Caco-2 (cell line): ENCODE measurements around the gene CHAF1A. TPM values are rescaled to one million over a fixed set of nuclear protein-coding genes. Genes with fewer than 3 reads are reported as not detected.

Experiments used
- BruUV-seq: library from RNA; stranded (reverse); fragments of 400-500 nt; replicated peaks from 2 replicates; lab custom pipeline; 2021; lab: Mats Ljungman, UMichigan
- CTCF ChIA-PET: fragments of 300-600 bp; sonication (Branson Sonifier 250); formaldehyde crosslinking; loops from one replicate; lab custom pipeline; 2022; ENCODE audit warnings: antibody characterized with exemption; lab: Charles Lee
- POLR2A ChIA-PET: fragments of 300-600 bp; sonication (Branson Sonifier 250); formaldehyde crosslinking; loops from one replicate; lab custom pipeline; 2022; ENCODE audit warnings: antibody characterized with exemption; lab: Charles Lee
- DNase-seq, 2 experiments: peaks; one replicate each; pipeline versions ENCODE4 v3.0.0 to v3.0.0-alpha.2; 2020 to 2022
- H3K27me3 ChIP-seq: replicated peaks from 2 replicates; pipeline ENCODE4 v1.6.0; 2011; ENCODE audit warnings: low read length; ENCODE audit not compliant: control insufficient read depth, insufficient read depth
- H3K36me3 ChIP-seq: 2 replicates; pipeline ENCODE4 v1.5.1; 2011; ENCODE audit warnings: low read length; ENCODE audit not compliant: control insufficient read depth, insufficient read depth
- H3K4me1 ChIP-seq: fragments of 250-450 bp; sonication (Bioruptor Pico); 2 replicates; pipeline ENCODE4 v1.5.1; 2020; ENCODE audit warnings: mild to moderate bottlenecking
- H3K4me3 ChIP-seq: 2 replicates; pipeline ENCODE4 v1.5.1; 2011; ENCODE audit warnings: low read depth, mild to moderate bottlenecking, control low read depth, low read length
- H3K9me3 ChIP-seq: fragments of 250-450 bp; sonication (Bioruptor Pico); 2 replicates; pipeline ENCODE4 v1.5.1; 2020; ENCODE audit warnings: mild to moderate bottlenecking, moderate library complexity
- H3K27ac Mint-ChIP-seq: one replicate; pipeline ENCODE4 v1.8.0; 2022; ENCODE audit warnings: mixed read lengths; ENCODE audit not compliant: unreplicated experiment
- H3K27me3 Mint-ChIP-seq: one replicate; pipeline ENCODE4 v1.8.0; 2022; ENCODE audit warnings: mixed read lengths; ENCODE audit not compliant: insufficient read depth, unreplicated experiment
- H3K36me3 Mint-ChIP-seq: one replicate; pipeline ENCODE4 v1.8.0; 2022; ENCODE audit warnings: mild to moderate bottlenecking, mixed read lengths; ENCODE audit not compliant: insufficient read depth, unreplicated experiment
- H3K4me1 Mint-ChIP-seq: one replicate; pipeline ENCODE4 v1.8.0; 2022; ENCODE audit warnings: low read depth, mixed read lengths; ENCODE audit not compliant: unreplicated experiment
- H3K4me3 Mint-ChIP-seq: one replicate; pipeline ENCODE4 v1.8.0; 2022; ENCODE audit warnings: mild to moderate bottlenecking, moderate library complexity, mixed read lengths; ENCODE audit not compliant: unreplicated experiment
- H3K9me3 Mint-ChIP-seq: one replicate; pipeline ENCODE4 v1.8.0; 2022; ENCODE audit warnings: mixed read lengths; ENCODE audit not compliant: unreplicated experiment
- CTCF ChIP-seq, 2 experiments: fragments of 200-600 bp in 1 of 2; IDR thresholded peaks; 1 replicate in 1 of 2; 2 replicates in 1 of 2; pipeline versions ENCODE4 v1.5.1 to v1.8.0; 2011 to 2022; ENCODE audit warnings: antibody characterized with exemption in 1 of 2, control low read depth in 1 of 2, inconsistent platforms in 1 of 2, low read depth in 1 of 2, low read length in 1 of 2, mild to moderate bottlenecking in 1 of 2, moderate library complexity in 1 of 2; ENCODE audit not compliant: insufficient read depth in 1 of 2, severe bottlenecking in 1 of 2, unreplicated experiment in 1 of 2
- intact Hi-C: fragments of 100-400 bp; cut with micrococcal nuclease; formaldehyde crosslinking; loops from one replicate; pipeline ENCODE4 v1.10.0; 2022; ENCODE audit not compliant: unreplicated experiment
- total RNA-seq: library from RNA; stranded (reverse); gene quantifications from 2 replicates; pipeline ENCODE4 v1.2.3, GENCODE V29; 2022

The CHAF1A gene
- total RNA-seq, 1 experiment from 2014 or later: 63.1 TPM

GRCh38 chr19:4380254-4380727, 22.1 kb upstream of the CHAF1A start:
- peaks cover 16% of the 10 kb centered on the region for H3K4me1 Mint-ChIP-seq
- ChIA-PET POLR2A (no interaction called here), CTCF (interaction anchor here (1.3 kb wide), 1 partner anchor 20 kb away, joined by 7 read pairs; the partner anchor contains the start of gene SH3GL1)
- no peak for TF ChIP-seq CTCF (IDR thresholded peaks at IDR 0.05; ENCODE audit: insufficient read depth in 1 of 2, low read depth in 1 of 2, low read length in 1 of 2, severe bottlenecking in 1 of 2, unreplicated experiment in 1 of 2)
- no peak overlapping the region for H3K4me3 Mint-ChIP-seq
- BruUV-seq: no TSS peak
- Histone ChIP-seq H3K36me3 (no peaks in the 10 kb centered on the region), H3K4me3 (no peak overlapping the region), H3K4me1 (peaks cover 23% of the 10 kb centered on the region), H3K9me3 (no peaks in the 10 kb centered on the region), H3K27me3 (no peaks in the 10 kb centered on the region)
- H3K27ac Mint-ChIP-seq: no peak overlapping the region
- H3K36me3 Mint-ChIP-seq: peaks cover 45% of the 10 kb centered on the region
- DNase-seq: no peak
- H3K9me3 Mint-ChIP-seq: no peaks in the 10 kb centered on the region
- intact Hi-C loops: no loop called here
- H3K27me3 Mint-ChIP-seq: no peaks in the 10 kb centered on the region

GRCh38 chr19:4385291-4386040, 17.0 kb upstream of the CHAF1A start:
- Mint-ChIP-seq H3K36me3 (peaks cover 59% of the 10 kb centered on the region), H3K27me3 (no peaks in the 10 kb centered on the region), H3K9me3 (no peaks in the 10 kb centered on the region), H3K4me3 (no peak overlapping the region), H3K4me1 (peaks cover 13% of the 10 kb centered on the region), H3K27ac (no peak overlapping the region)
- no peaks in the 10 kb centered on the region for H3K27me3 ChIP-seq
- no peak overlapping the region for H3K4me3 ChIP-seq
- H3K9me3 ChIP-seq: no peaks in the 10 kb centered on the region
- peaks cover 3% of the 10 kb centered on the region for H3K36me3 ChIP-seq
- no TSS peak for BruUV-seq
- ChIA-PET POLR2A (no interaction called here), CTCF (interaction anchor here (0.6 kb wide), 1 partner anchor 15 kb away, joined by 3 read pairs; no protein-coding TSS in a partner anchor)
- no peak for TF ChIP-seq CTCF (IDR thresholded peaks at IDR 0.05; ENCODE audit: insufficient read depth in 1 of 2, low read depth in 1 of 2, low read length in 1 of 2, severe bottlenecking in 1 of 2, unreplicated experiment in 1 of 2)
- intact Hi-C loops: no loop called here
- no peak for DNase-seq
- H3K4me1 ChIP-seq: peaks cover 18% of the 10 kb centered on the region

- no peaks in the 10 kb centered on the region for H3K27me3 ChIP-seq
- no peak overlapping the region for H3K4me3 ChIP-seq
- no TSS peak for BruUV-seq
- H3K27me3 Mint-ChIP-seq: no peaks in the 10 kb centered on the region
- no peak overlapping the region for H3K27ac Mint-ChIP-seq
- H3K36me3 ChIP-seq: peaks cover 3% of the 10 kb centered on the region
- H3K4me1 ChIP-seq: peaks cover 24% of the 10 kb centered on the region
- peaks cover 19% of the 10 kb centered on the region for H3K4me1 Mint-ChIP-seq
- no peak overlapping the region for H3K4me3 Mint-ChIP-seq
- intact Hi-C loops: no loop called here
- no peak for TF ChIP-seq CTCF (IDR thresholded peaks at IDR 0.05; ENCODE audit: insufficient read depth in 1 of 2, low read depth in 1 of 2, low read length in 1 of 2, severe bottlenecking in 1 of 2, unreplicated experiment in 1 of 2)
- ChIA-PET POLR2A (no interaction called here), CTCF (interaction anchor here (0.7 kb wide), 1 partner anchor 14 kb away, joined by 5 read pairs; no protein-coding TSS in a partner anchor)
- DNase-seq: no peak
- H3K36me3 Mint-ChIP-seq: peaks cover 59% of the 10 kb centered on the region
- H3K9me3 ChIP-seq: no peaks in the 10 kb centered on the region
- no peaks in the 10 kb centered on the region for H3K9me3 Mint-ChIP-seq
Measured at GRCh38 chr19:4386041-4386782, 16.2 kb upstream of the CHAF1A start.
